PC-3 (cell line): ENCODE data around the gene SALL2. TPM values are rescaled to one million over a fixed set of nuclear protein-coding genes. Genes with fewer than 3 reads are reported as not detected.
A peak's percentile ranks its signal among the peaks of the same experiment; 100 is the strongest.

Source experiments
- ATAC-seq: fragments of 200-7000 bp; cut with Tn5 transposase; 2 replicates; pipeline ENCODE4 v1.9.1; 2020; ENCODE audit warnings: mild to moderate bottlenecking, moderate library complexity
- BruUV-seq: library from RNA; stranded (reverse); fragments of 400-500 nt; replicated peaks from 2 replicates; lab custom pipeline; 2021; lab: Mats Ljungman, UMichigan
- CTCF ChIA-PET: fragments of 300-600 bp; sonication (Branson Sonifier 250); formaldehyde crosslinking; loops from one replicate; lab custom pipeline; 2022; ENCODE audit warnings: antibody characterized with exemption; lab: Charles Lee
- POLR2A ChIA-PET: fragments of 300-600 bp; sonication (Branson Sonifier 250); formaldehyde crosslinking; loops from one replicate; lab custom pipeline; 2022; ENCODE audit warnings: antibody characterized with exemption; ENCODE audit not compliant: unreplicated experiment; lab: Charles Lee
- DNase-seq: peaks from one replicate; pipeline ENCODE4 v3.0.0-alpha.2; 2015
- H2AFZ ChIP-seq: fragments of 300-600 bp; sonication (generic); 2 replicates; pipeline ENCODE4 v1.6.0; 2016; ENCODE audit warnings: antibody characterized with exemption, low read length
- H3F3A ChIP-seq: fragments of 300-600 bp; sonication (generic); one replicate; pipeline ENCODE4 v1.6.0; 2017; ENCODE audit warnings: antibody characterized with exemption, low read length, control low read depth, mild to moderate bottlenecking; ENCODE audit not compliant: unreplicated experiment
- H3K27ac ChIP-seq: fragments of 300-600 bp; sonication (generic); 2 replicates; pipeline ENCODE4 v1.5.1; 2016; ENCODE audit warnings: mild to moderate bottlenecking, low read length
- H3K27me3 ChIP-seq: fragments of 300-600 bp; sonication (generic); 2 replicates; pipeline ENCODE4 v1.6.1; 2016; ENCODE audit warnings: low read length, mixed read lengths
- H3K36me3 ChIP-seq: fragments of 300-600 bp; sonication (generic); 2 replicates; pipeline ENCODE4 v1.6.1; 2016; ENCODE audit warnings: low read depth, mixed run types, low read length, mixed read lengths
- H3K4me1 ChIP-seq: fragments of 300-600 bp; sonication (generic); 2 replicates; pipeline ENCODE4 v1.5.1; 2016; ENCODE audit warnings: low read length; ENCODE audit not compliant: insufficient read depth
- H3K4me2 ChIP-seq: fragments of 300-600 bp; sonication (generic); 2 replicates; pipeline ENCODE4 v1.6.0; 2016; ENCODE audit warnings: low read length
- H3K4me3 ChIP-seq: fragments of 300-600 bp; sonication (generic); 2 replicates; pipeline ENCODE4 v1.5.1; 2016; ENCODE audit warnings: mild to moderate bottlenecking, low read length, mixed read lengths
- H3K79me2 ChIP-seq: fragments of 300-600 bp; sonication (generic); 2 replicates; pipeline ENCODE4 v1.6.1; 2017; ENCODE audit warnings: low read length, mixed read lengths
- H3K9ac ChIP-seq: fragments of 300-600 bp; sonication (generic); 2 replicates; pipeline ENCODE4 v1.6.0; 2016; ENCODE audit warnings: mild to moderate bottlenecking, low read length
- H3K9me2 ChIP-seq: fragments of 300-600 bp; sonication (generic); replicated peaks from 2 replicates; pipeline ENCODE4 v1.6.1; 2016; ENCODE audit warnings: mixed run types, low read length, mixed read lengths
- H3K9me3 ChIP-seq: fragments of 300-600 bp; sonication (generic); 2 replicates; pipeline ENCODE4 v1.6.1; 2016; ENCODE audit warnings: low read length, mixed read lengths
- H4K20me1 ChIP-seq: fragments of 300-600 bp; sonication (generic); 2 replicates; pipeline ENCODE4 v1.6.1; 2016; ENCODE audit warnings: low read length, mixed read lengths
- EZH2 ChIP-seq: fragments of 300-600 bp; sonication (generic); IDR thresholded peaks from one replicate; pipeline ENCODE4 v1.6.1; 2017; ENCODE audit warnings: antibody characterized with exemption, mild to moderate bottlenecking, low read length; ENCODE audit not compliant: unreplicated experiment
- EZH2phosphoT487 ChIP-seq: fragments of 300-600 bp; sonication (generic); IDR thresholded peaks from 2 replicates; pipeline ENCODE4 v1.6.1; 2018; ENCODE audit warnings: mild to moderate bottlenecking, antibody characterized with exemption, low read length, borderline replicate concordance
- intact Hi-C: fragments of 100-400 bp; cut with micrococcal nuclease; formaldehyde crosslinking; loops from 2 replicates; pipeline ENCODE4 v1.9.0; 2023
- total RNA-seq: library from RNA; depleted of rRNA; stranded (reverse); fragments of >200 nt; gene quantifications from 2 replicates; pipeline ENCODE4 v1.2.3, GENCODE V29; 2014
- TF ChIP-seq, protein P1 (sequence below): fragments of 300-600 bp; sonication (generic); conservative IDR thresholded peaks from 2 replicates; pipeline ENCODE4 v1.5.1; 2017; ENCODE audit warnings: antibody characterized with exemption, low read depth, mild to moderate bottlenecking, low read length

SALL2 gene
- total RNA-seq, 1 experiment from 2014 or later: 4.1 TPM

DNA sequence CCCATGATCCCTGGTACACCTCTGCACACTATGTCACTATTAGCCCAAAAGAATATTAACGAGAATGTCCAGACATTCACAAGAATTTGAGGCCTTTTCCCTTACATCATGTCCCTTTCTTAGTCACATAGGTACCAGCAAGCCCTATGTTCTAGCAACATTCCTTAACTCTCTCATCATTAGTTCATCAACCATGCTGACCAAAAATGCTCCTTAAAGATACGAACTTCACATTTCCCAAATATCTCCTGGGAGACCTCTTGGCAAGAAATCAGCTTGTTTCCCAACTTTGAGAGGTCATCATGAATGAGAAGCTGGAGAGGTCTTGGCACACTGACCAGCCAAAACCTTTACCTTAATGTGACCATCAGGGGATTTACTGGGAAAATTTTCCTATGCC, 4.6 kb downstream of the SALL2 start:
- no peaks in the 10 kb centered on the region for H3F3A ChIP-seq
- H3K9me3 ChIP-seq: no peaks in the 10 kb centered on the region
- ATAC-seq: no peak
- no TSS peak for BruUV-seq
- H3K4me1 ChIP-seq: no peaks in the 10 kb centered on the region; the same call in 1 of the 2 replicates
- H3K9ac ChIP-seq: no peak overlapping the region
- no peak overlapping the region for H2AFZ ChIP-seq
- H3K27me3 ChIP-seq: no peaks in the 10 kb centered on the region
- CTCF ChIA-PET: no interaction called here
- DNase-seq: peak; percentile 48
- H3K27ac ChIP-seq: no peak overlapping the region
- H4K20me1 ChIP-seq: no peaks in the 10 kb centered on the region
- POLR2A ChIA-PET: interaction anchor here (0.6 kb wide), 1 partner anchor 157 kb away, joined by 9 read pairs; no protein-coding TSS in a partner anchor
- H3K79me2 ChIP-seq: no peaks in the 10 kb centered on the region
- TF ChIP-seq, protein P1, sequence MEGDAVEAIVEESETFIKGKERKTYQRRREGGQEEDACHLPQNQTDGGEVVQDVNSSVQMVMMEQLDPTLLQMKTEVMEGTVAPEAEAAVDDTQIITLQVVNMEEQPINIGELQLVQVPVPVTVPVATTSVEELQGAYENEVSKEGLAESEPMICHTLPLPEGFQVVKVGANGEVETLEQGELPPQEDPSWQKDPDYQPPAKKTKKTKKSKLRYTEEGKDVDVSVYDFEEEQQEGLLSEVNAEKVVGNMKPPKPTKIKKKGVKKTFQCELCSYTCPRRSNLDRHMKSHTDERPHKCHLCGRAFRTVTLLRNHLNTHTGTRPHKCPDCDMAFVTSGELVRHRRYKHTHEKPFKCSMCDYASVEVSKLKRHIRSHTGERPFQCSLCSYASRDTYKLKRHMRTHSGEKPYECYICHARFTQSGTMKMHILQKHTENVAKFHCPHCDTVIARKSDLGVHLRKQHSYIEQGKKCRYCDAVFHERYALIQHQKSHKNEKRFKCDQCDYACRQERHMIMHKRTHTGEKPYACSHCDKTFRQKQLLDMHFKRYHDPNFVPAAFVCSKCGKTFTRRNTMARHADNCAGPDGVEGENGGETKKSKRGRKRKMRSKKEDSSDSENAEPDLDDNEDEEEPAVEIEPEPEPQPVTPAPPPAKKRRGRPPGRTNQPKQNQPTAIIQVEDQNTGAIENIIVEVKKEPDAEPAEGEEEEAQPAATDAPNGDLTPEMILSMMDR: no peak
- TF ChIP-seq EZH2phosphoT487 (no peak), EZH2 (no peak)
- H3K36me3 ChIP-seq: no peaks in the 10 kb centered on the region
- H3K4me2 ChIP-seq: no peak overlapping the region
- H3K9me2 ChIP-seq: no peaks in the 10 kb centered on the region
- intact Hi-C loops: no loop called here
- H3K4me3 ChIP-seq: no peak overlapping the region

DNA sequence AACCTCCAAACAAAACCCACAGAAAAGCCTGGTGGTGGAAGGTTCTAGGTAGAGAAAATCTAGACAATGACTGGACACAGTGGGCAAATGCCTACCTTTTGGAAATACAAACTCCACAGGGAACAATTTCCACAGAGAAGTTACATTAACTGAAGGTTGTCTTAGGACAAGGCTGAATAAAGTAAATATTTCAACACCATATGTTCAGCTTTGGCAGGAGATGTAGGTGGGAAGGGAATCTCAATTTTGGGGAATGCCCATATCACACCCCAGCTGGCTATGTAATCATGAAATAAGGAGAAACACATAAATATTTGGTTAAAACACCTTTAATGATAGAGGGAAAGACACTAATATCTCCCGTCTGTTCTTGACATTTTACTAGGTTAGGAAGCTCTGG, 5.4 kb downstream of the SALL2 start:
- Histone ChIP-seq H3K9me2 (no peaks in the 10 kb centered on the region), H4K20me1 (no peaks in the 10 kb centered on the region), H3K36me3 (no peaks in the 10 kb centered on the region), H3K27ac (no peak overlapping the region), H3K4me1 (no peaks in the 10 kb centered on the region; the same call in 1 of the 2 replicates), H3K4me2 (no peak overlapping the region), H2AFZ (no peak overlapping the region), H3K4me3 (no peak overlapping the region), H3K79me2 (no peaks in the 10 kb centered on the region), H3F3A (no peaks in the 10 kb centered on the region), H3K9ac (no peak overlapping the region), H3K27me3 (no peaks in the 10 kb centered on the region), H3K9me3 (no peaks in the 10 kb centered on the region)
- no peak for TF ChIP-seq EZH2
- no peak for TF ChIP-seq EZH2phosphoT487
- TF ChIP-seq, protein P1: no peak
- intact Hi-C loops: no loop called here
- ChIA-PET CTCF (no interaction called here), POLR2A (interaction anchor here (0.6 kb wide), 1 partner anchor 157 kb away, joined by 9 read pairs; no protein-coding TSS in a partner anchor)
- no TSS peak for BruUV-seq
- DNase-seq (no peak), ATAC-seq (no peak)

DNA sequence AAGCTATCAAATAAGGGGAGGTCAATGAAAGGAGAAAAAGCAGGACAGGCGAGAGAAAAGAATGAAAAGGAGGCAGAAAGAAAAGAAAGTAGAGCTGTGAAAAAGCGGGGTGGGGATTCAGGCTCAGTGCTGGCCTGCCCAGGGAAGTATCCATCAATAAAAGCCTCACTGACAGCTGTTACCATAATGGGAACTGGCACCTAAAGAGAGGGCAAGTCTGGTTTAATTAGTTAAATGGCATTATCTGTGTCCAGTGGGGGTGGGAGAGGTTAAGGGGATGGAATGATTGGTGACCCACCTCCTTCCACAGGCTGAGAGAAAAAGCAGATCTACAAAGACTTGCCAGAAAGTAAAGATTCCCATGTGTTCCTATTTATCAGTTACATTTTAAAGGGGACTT, 7.4 kb downstream of the SALL2 start:
- H3K79me2 ChIP-seq: no peaks in the 10 kb centered on the region
- H3F3A ChIP-seq: no peaks in the 10 kb centered on the region
- no peaks in the 10 kb centered on the region for H3K9me2 ChIP-seq
- H3K4me2 ChIP-seq: no peak overlapping the region
- H3K36me3 ChIP-seq: no peaks in the 10 kb centered on the region
- POLR2A ChIA-PET: no interaction called here
- CTCF ChIA-PET: no interaction called here
- no TSS peak for BruUV-seq
- no peak overlapping the region for H3K27ac ChIP-seq
- no peak overlapping the region for H2AFZ ChIP-seq
- ATAC-seq: no peak
- no peak overlapping the region for H3K4me3 ChIP-seq
- no peaks in the 10 kb centered on the region for H3K9me3 ChIP-seq
- H3K9ac ChIP-seq: no peak overlapping the region
- no peaks in the 10 kb centered on the region for H3K27me3 ChIP-seq
- intact Hi-C loops: no loop called here
- no peak for DNase-seq
- H4K20me1 ChIP-seq: no peaks in the 10 kb centered on the region
- TF ChIP-seq EZH2phosphoT487: no peak
- TF ChIP-seq, protein P1: no peak
- TF ChIP-seq EZH2: no peak
- no peaks in the 10 kb centered on the region for H3K4me1 ChIP-seq
